Breast epithelium (tissue), 4 donors: ENCODE results near the gene DYRK1A. TPM values are rescaled to one million over a fixed set of nuclear protein-coding genes. Genes with fewer than 3 reads are reported as not detected.
"Not testable (repeated sequence)": the region's sequence is repeated elsewhere in the genome, so short reads cannot be mapped to it uniquely, and the experiment has no call there.

Experiments used
- DNase-seq, 2 donors: peaks; one replicate each; pipeline ENCODE4 v3.0.0-alpha.2; 2019; ENCODE audit warnings: low spot score in 2 of 2
- H3K27ac ChIP-seq, 2 donors: fragments of 200-600 bp; sonication (generic) in 1 of 2; one replicate each; pipeline ENCODE4 v1.5.1; 2016 to 2019; ENCODE audit warnings: mild to moderate bottlenecking in 1 of 2
- H3K27me3 ChIP-seq, 2 donors: fragments of 200-600 bp; sonication (generic) in 1 of 2; one replicate each; pipeline versions ENCODE4 v1.5.1 to v1.6.0; 2017 to 2019; ENCODE audit warnings: control low read depth in 1 of 2, mild to moderate bottlenecking in 1 of 2
- H3K36me3 ChIP-seq: fragments of 200-600 bp; one replicate; pipeline ENCODE4 v1.5.1; 2019
- H3K4me1 ChIP-seq, 2 donors: fragments of 200-600 bp; sonication (generic); one replicate each; pipeline ENCODE4 v1.5.1; 2016 to 2019; ENCODE audit warnings: control low read depth in 1 of 2
- H3K4me3 ChIP-seq, 3 donors: fragments of 200-600 bp; sonication (generic); 1 replicate in 2 of 3; 2 replicates in 1 of 3; pipeline ENCODE4 v1.5.1; 2016 to 2019; ENCODE audit warnings: mild to moderate bottlenecking in 3 of 3, moderate library complexity in 2 of 3
- H3K9me3 ChIP-seq, 2 donors: fragments of 200-600 bp; sonication (generic) in 1 of 2; one replicate each; pipeline ENCODE4 v1.5.1; 2016 to 2019; ENCODE audit warnings: control low read depth in 1 of 2
- CTCF ChIP-seq, 3 donors: fragments of 450-650 bp; IDR thresholded peaks; one replicate each; pipeline ENCODE4 v1.5.1; 2016 to 2017; ENCODE audit warnings: antibody characterized with exemption in 3 of 3, mild to moderate bottlenecking in 3 of 3, moderate library complexity in 3 of 3
- POLR2A ChIP-seq: fragments of 450-650 bp; IDR thresholded peaks from one replicate; pipeline ENCODE4 v1.6.1; 2016; ENCODE audit warnings: antibody characterized with exemption, mild to moderate bottlenecking, moderate library complexity
- POLR2AphosphoS5 ChIP-seq, 3 donors: sonication (generic); formaldehyde crosslinking; IDR thresholded peaks; one replicate each; pipeline ENCODE4 v1.6.1; 2017; ENCODE audit warnings: antibody characterized with exemption in 3 of 3
- intact Hi-C: fragments of 100-400 bp; cut with DNase I; formaldehyde crosslinking; loops from one replicate; pipeline ENCODE4 v1.15.1; 2023; ENCODE audit warnings: low total_unique reads
- total RNA-seq, 3 donors: library from RNA; depleted of rRNA; stranded (reverse); fragments of >200 nt; gene quantifications; one replicate each; pipeline ENCODE4 v1.1.0, GENCODE V29; 2016

DYRK1A gene
- total RNA-seq, 3 donors from 2014 or later, result 71.7 to 138 (median 93.1) TPM

- no peak for DNase-seq
- intact Hi-C loops, result no loop called here
- no peaks in the 10 kb centered on the region for H3K4me1 ChIP-seq
- peaks cover 5 to 31% of the 10 kb centered on the region in 2 donors for H3K9me3 ChIP-seq
- TF ChIP-seq POLR2AphosphoS5 (IDR thresholded peaks at IDR 0.05) (no peak), POLR2A (no peak), CTCF (IDR thresholded peaks at IDR 0.05) (no peak)
- no peaks in the 10 kb centered on the region for H3K36me3 ChIP-seq
- no peak overlapping the region for H3K4me3 ChIP-seq
- H3K27ac ChIP-seq, result no peak overlapping the region
- peaks cover 0 to 3% of the 10 kb centered on the region in 2 donors for H3K27me3 ChIP-seq
Observed at GRCh38 chr21:37537391-37537996, 170.9 kb downstream of the DYRK1A start.

- Histone ChIP-seq H3K4me3 (no peak overlapping the region), H3K36me3 (no peaks in the 10 kb centered on the region), H3K9me3 (peaks cover 5 to 37% of the 10 kb centered on the region in 2 donors), H3K4me1 (no peaks in the 10 kb centered on the region), H3K27ac (no peak overlapping the region), H3K27me3 (no peaks in the 10 kb centered on the region)
- no peak for DNase-seq
- TF ChIP-seq CTCF (IDR thresholded peaks at IDR 0.05) (no peak), POLR2AphosphoS5 (IDR thresholded peaks at IDR 0.05) (no peak), POLR2A (no peak)
- intact Hi-C loops, result no loop called here
Observed at GRCh38 chr21:37538971-37539590, 172.5 kb downstream of the DYRK1A start.

- DNase-seq, intact Hi-C loops: not testable (repeated sequence)
- peaks cover 5 to 24% of the 10 kb centered on the region in 2 donors for H3K9me3 ChIP-seq
Observed at GRCh38 chr21:37541128-37541527, 174.6 kb downstream of the DYRK1A start.

GRCh38 chr21:37542512-37542911 is 175.9 kb downstream of the DYRK1A start:
- intact Hi-C loops, result no loop called here
- TF ChIP-seq CTCF (IDR thresholded peaks at IDR 0.05), result no peak
- TF ChIP-seq POLR2AphosphoS5 (IDR thresholded peaks at IDR 0.05), result no peak
- no peak for TF ChIP-seq POLR2A

More at GRCh38 chr21:37541128-37541527, 174.6 kb downstream of the DYRK1A start:
- H3K4me3 ChIP-seq, H3K27ac ChIP-seq, H3K27me3 ChIP-seq, H3K36me3 ChIP-seq, H3K4me1 ChIP-seq: not testable (repeated sequence)

GRCh38 chr21:37546299-37546908 is 179.8 kb downstream of the DYRK1A start:
- H3K27me3 ChIP-seq, result no peaks in the 10 kb centered on the region
- no peak for DNase-seq
- no peak overlapping the region for H3K27ac ChIP-seq
- TF ChIP-seq POLR2A (no peak), POLR2AphosphoS5 (IDR thresholded peaks at IDR 0.05) (no peak), CTCF (IDR thresholded peaks at IDR 0.05) (no peak)
- no peaks in the 10 kb centered on the region for H3K4me1 ChIP-seq
- H3K9me3 ChIP-seq, result peaks cover 0 to 8% of the 10 kb centered on the region in 2 donors
- intact Hi-C loops, result no loop called here
- no peak overlapping the region for H3K4me3 ChIP-seq
- H3K36me3 ChIP-seq, result no peaks in the 10 kb centered on the region

More at GRCh38 chr21:37542512-37542911, 175.9 kb downstream of the DYRK1A start:
- DNase-seq, result no peak
- no peaks in the 10 kb centered on the region for H3K36me3 ChIP-seq
- no peaks in the 10 kb centered on the region for H3K4me1 ChIP-seq
- H3K9me3 ChIP-seq, result peaks cover 0 to 15% of the 10 kb centered on the region in 2 donors
- H3K4me3 ChIP-seq, result no peak overlapping the region
- H3K27ac ChIP-seq, result no peak overlapping the region
- no peaks in the 10 kb centered on the region for H3K27me3 ChIP-seq
